ENCODE data around the gene SYNJ2BP. TPM values are rescaled to one million over a fixed set of nuclear protein-coding genes. Genes with fewer than 3 reads are reported as not detected.
"Not testable (repeated sequence)": the region's sequence is repeated elsewhere in the genome, so short reads cannot be mapped to it uniquely, and the experiment has no call there.

Gene SYNJ2BP
- total RNA-seq, 3 donors from 2014 or later (not counting 1 experiment from before 2014, with no cell fraction given): 9.1 to 16.6 (median 12.4) TPM

DNA sequence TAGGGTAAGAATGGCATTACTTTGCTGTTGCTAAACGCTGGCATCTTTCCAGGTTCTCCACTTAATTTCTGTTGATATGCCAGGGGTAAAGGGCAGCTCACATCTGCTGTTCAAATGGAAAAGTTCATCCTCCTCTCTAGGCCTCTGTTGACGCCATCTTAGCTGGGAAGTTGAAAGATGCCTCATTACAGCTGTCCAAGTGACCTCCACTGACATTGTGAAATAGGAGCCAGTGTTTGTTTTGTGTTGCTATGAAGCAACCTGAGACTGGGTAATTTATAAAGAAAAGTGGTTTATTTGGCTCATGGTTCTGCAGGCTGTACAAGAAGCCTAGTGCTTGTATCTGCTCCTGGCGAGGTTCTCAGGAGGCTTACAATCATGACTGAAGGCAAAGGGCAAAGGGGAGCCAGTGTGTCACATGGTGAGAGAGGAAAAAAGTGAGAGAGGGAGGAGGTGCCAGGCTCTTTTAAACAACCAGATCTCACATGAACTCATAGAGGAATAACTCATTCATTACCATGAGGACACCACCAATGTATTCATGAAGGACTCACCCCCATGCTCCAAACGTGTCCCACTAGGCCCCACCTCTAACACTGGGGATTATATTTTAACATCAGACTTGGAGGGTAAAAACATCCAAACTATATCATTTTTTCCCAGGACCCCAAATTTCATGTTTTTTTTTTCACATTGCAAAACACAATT lies 31.9 kb upstream of the SYNJ2BP start:
- Mint-ChIP-seq H3K4me1 (no peaks in the 10 kb centered on the region), H3K9me3 (peaks cover 0 to 1% of the 10 kb centered on the region in 2 donors), H3K4me3 (no peak overlapping the region), H3K36me3 (no peaks in the 10 kb centered on the region), H3K27me3 (ENCODE audit: low read depth in 2 of 2) (no peaks in the 10 kb centered on the region), H3K27ac (no peak overlapping the region)
- no peaks in the 10 kb centered on the region for H3K4me1 ChIP-seq (ENCODE audit: control insufficient read depth, insufficient read depth, low read length)
- TF ChIP-seq, protein P1, sequence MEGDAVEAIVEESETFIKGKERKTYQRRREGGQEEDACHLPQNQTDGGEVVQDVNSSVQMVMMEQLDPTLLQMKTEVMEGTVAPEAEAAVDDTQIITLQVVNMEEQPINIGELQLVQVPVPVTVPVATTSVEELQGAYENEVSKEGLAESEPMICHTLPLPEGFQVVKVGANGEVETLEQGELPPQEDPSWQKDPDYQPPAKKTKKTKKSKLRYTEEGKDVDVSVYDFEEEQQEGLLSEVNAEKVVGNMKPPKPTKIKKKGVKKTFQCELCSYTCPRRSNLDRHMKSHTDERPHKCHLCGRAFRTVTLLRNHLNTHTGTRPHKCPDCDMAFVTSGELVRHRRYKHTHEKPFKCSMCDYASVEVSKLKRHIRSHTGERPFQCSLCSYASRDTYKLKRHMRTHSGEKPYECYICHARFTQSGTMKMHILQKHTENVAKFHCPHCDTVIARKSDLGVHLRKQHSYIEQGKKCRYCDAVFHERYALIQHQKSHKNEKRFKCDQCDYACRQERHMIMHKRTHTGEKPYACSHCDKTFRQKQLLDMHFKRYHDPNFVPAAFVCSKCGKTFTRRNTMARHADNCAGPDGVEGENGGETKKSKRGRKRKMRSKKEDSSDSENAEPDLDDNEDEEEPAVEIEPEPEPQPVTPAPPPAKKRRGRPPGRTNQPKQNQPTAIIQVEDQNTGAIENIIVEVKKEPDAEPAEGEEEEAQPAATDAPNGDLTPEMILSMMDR (IDR thresholded peaks at IDR 0.05): no peak
- DNase-seq: no peak
- H3K27me3 ChIP-seq (ENCODE audit: control insufficient read depth, insufficient read depth, low read length): no peaks in the 10 kb centered on the region
- H3K27ac ChIP-seq (ENCODE audit: low read length): no peak overlapping the region
- ATAC-seq: no peak
- 84% methylated on average over 4 of the region's 4 CpGs for WGBS (ENCODE audit: insufficient coverage)
- intact Hi-C loops (cut with micrococcal nuclease): no loop called here
- H3K4me3 ChIP-seq (ENCODE audit: low read length): no peak overlapping the region
- no peaks in the 10 kb centered on the region for H3K36me3 ChIP-seq (ENCODE audit: control insufficient read depth, insufficient read depth, low read length)
- H3K9me3 ChIP-seq (ENCODE audit: control insufficient read depth, insufficient read depth, low read length): peaks cover 3% of the 10 kb centered on the region

DNA sequence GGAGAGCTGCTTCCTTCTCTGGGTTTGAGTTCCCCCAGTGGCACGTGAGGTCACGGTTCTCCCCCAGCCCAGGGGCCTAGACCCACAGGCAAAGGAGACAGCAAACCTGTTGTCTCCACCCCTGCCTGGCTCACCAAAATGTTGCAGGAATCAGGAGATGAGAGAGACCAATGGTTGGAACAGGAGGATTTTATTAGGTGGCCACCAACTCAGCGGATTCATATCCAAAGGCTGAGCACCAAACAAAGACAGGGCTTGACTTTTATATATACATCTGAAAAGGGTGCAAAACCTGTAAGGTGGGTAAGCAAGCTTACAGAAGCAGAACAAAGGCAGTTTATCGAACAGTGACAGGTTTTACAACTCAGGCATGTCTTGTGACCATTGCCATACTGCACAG lies 25.9 kb upstream of the SYNJ2BP start:
- H3K4me1 Mint-ChIP-seq: no peaks in the 10 kb centered on the region
- peaks cover 6% of the 10 kb centered on the region for H3K36me3 Mint-ChIP-seq
- ATAC-seq: no peak
- TF ChIP-seq, protein P1 (IDR thresholded peaks at IDR 0.05): no peak
- Histone ChIP-seq H3K4me1 (ENCODE audit: control insufficient read depth, insufficient read depth, low read length) (no peaks in the 10 kb centered on the region), H3K4me3 (ENCODE audit: low read length) (no peak overlapping the region), H3K36me3 (ENCODE audit: control insufficient read depth, insufficient read depth, low read length) (no peaks in the 10 kb centered on the region), H3K9me3 (ENCODE audit: control insufficient read depth, insufficient read depth, low read length) (peaks cover 34% of the 10 kb centered on the region), H3K27ac (ENCODE audit: low read length) (no peak overlapping the region), H3K27me3 (ENCODE audit: control insufficient read depth, insufficient read depth, low read length) (no peaks in the 10 kb centered on the region)
- intact Hi-C loops (cut with micrococcal nuclease): no loop called here
- peaks cover 2 to 6% of the 10 kb centered on the region in 2 donors for H3K9me3 Mint-ChIP-seq
- H3K27ac Mint-ChIP-seq: no peak overlapping the region
- no peak overlapping the region for H3K4me3 Mint-ChIP-seq
- DNase-seq: no peak
- H3K27me3 Mint-ChIP-seq (ENCODE audit: low read depth in 2 of 2): no peaks in the 10 kb centered on the region
- 90% methylated on average over 4 of the region's 4 CpGs for WGBS (ENCODE audit: insufficient coverage)

DNA sequence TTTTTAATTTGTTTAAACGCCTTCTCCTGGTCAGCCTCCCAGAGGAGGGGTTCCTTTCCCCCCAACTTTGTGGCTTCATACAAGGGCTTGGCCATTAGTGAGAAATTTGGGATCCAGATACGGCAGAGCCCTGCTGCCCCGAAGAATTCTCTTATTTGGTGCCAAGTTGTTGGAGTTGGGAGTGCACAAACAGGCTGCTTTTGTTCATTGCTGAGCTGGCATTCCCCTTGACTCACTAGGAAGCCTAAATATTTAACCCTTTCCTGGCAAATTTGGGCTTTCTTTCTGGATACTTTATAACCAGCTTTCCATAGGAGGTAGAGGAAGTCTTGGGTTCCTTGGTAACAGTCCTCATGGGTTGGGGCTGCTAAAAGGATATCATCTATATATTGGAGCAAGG lies 24.8 kb upstream of the SYNJ2BP start:
- Mint-ChIP-seq H3K27me3 (ENCODE audit: low read depth in 2 of 2) (peaks cover 0 to under 1% of the 10 kb centered on the region in 2 donors), H3K36me3 (peaks cover 6% of the 10 kb centered on the region), H3K4me1 (no peaks in the 10 kb centered on the region), H3K27ac (no peak overlapping the region), H3K9me3 (peaks cover 4 to 9% of the 10 kb centered on the region in 2 donors), H3K4me3 (no peak overlapping the region)
- intact Hi-C loops (cut with micrococcal nuclease): no loop called here
- Histone ChIP-seq H3K36me3 (ENCODE audit: control insufficient read depth, insufficient read depth, low read length) (no peaks in the 10 kb centered on the region), H3K4me1 (ENCODE audit: control insufficient read depth, insufficient read depth, low read length) (no peaks in the 10 kb centered on the region), H3K4me3 (ENCODE audit: low read length) (no peak overlapping the region), H3K27me3 (ENCODE audit: control insufficient read depth, insufficient read depth, low read length) (no peaks in the 10 kb centered on the region), H3K9me3 (ENCODE audit: control insufficient read depth, insufficient read depth, low read length) (peaks cover 43% of the 10 kb centered on the region), H3K27ac (ENCODE audit: low read length) (no peak overlapping the region)
- DNase-seq (no peak), ATAC-seq (no peak)
- TF ChIP-seq, protein P1 (IDR thresholded peaks at IDR 0.05): no peak
- WGBS (ENCODE audit: insufficient coverage): 74% methylated on average over 3 of the region's 3 CpGs

DNA sequence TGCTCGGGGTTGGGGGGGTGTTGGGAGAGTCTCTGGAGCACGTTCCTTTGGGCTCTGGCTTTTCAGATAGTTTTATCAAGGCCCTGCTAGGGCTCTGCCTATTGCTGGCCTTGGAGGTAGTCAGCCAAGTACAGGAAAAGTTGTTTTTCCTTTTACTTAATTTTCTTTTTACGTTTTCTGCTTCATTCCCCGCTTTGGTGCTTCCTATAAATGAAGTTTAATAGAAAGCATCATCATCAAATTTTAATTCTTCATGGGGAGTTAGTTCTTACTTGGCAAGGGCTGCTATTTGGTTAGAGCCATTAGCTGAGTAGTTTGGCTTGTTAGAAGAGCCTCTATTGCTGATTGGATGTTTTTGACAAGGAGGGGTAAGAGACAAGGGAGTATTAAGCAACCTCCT lies 20.0 kb upstream of the SYNJ2BP start:
- Mint-ChIP-seq H3K27me3 (ENCODE audit: low read depth in 2 of 2) (peaks cover 7 to 11% of the 10 kb centered on the region in 2 donors), H3K9me3 (peaks cover 5 to 13% of the 10 kb centered on the region in 2 donors), H3K36me3 (peaks cover 14% of the 10 kb centered on the region), H3K4me1 (no peaks in the 10 kb centered on the region), H3K4me3 (no peak overlapping the region), H3K27ac (no peak overlapping the region)
- DNase-seq: no peak
- TF ChIP-seq, protein P1 (IDR thresholded peaks at IDR 0.05): no peak
- Histone ChIP-seq H3K9me3 (ENCODE audit: control insufficient read depth, insufficient read depth, low read length) (peaks cover 27% of the 10 kb centered on the region), H3K27ac (ENCODE audit: low read length) (no peak overlapping the region), H3K36me3 (ENCODE audit: control insufficient read depth, insufficient read depth, low read length) (no peaks in the 10 kb centered on the region), H3K4me1 (ENCODE audit: control insufficient read depth, insufficient read depth, low read length) (no peaks in the 10 kb centered on the region), H3K4me3 (ENCODE audit: low read length) (no peak overlapping the region), H3K27me3 (ENCODE audit: control insufficient read depth, insufficient read depth, low read length) (no peaks in the 10 kb centered on the region)
- 71% methylated on average over 2 of the region's 4 CpGs for WGBS (ENCODE audit: insufficient coverage)
- no peak for ATAC-seq
- intact Hi-C loops (cut with micrococcal nuclease): no loop called here

- H3K9me3 Mint-ChIP-seq; H3K27me3 ChIP-seq (ENCODE audit: control insufficient read depth, insufficient read depth, low read length); H3K36me3 ChIP-seq (ENCODE audit: control insufficient read depth, insufficient read depth, low read length); intact Hi-C loops (cut with micrococcal nuclease); H3K9me3 ChIP-seq (ENCODE audit: control insufficient read depth, insufficient read depth, low read length); H3K27ac Mint-ChIP-seq; H3K36me3 Mint-ChIP-seq; DNase-seq; H3K4me1 ChIP-seq (ENCODE audit: control insufficient read depth, insufficient read depth, low read length); ATAC-seq; H3K27ac ChIP-seq (ENCODE audit: low read length); H3K4me3 ChIP-seq (ENCODE audit: low read length); H3K4me3 Mint-ChIP-seq; H3K4me1 Mint-ChIP-seq: not testable (repeated sequence)
- WGBS (ENCODE audit: insufficient coverage): 54% methylated on average over 2 of the region's 4 CpGs
- H3K27me3 Mint-ChIP-seq (ENCODE audit: low read depth in 2 of 2): peaks cover 12 to 24% of the 10 kb centered on the region in 2 donors
Observed at GRCh38 chr14:70426555-70426954, 9.7 kb upstream of the SYNJ2BP start.
